Inferior parietal cortex (tissue), 1 donor: ENCODE measurements around the gene ADK.

Source experiments
- DNase-seq: peaks from one replicate; pipeline ENCODE4 v3.0.0-alpha.2; 2016; ENCODE audit errors: extremely low spot score

Gene ADK

DNA sequence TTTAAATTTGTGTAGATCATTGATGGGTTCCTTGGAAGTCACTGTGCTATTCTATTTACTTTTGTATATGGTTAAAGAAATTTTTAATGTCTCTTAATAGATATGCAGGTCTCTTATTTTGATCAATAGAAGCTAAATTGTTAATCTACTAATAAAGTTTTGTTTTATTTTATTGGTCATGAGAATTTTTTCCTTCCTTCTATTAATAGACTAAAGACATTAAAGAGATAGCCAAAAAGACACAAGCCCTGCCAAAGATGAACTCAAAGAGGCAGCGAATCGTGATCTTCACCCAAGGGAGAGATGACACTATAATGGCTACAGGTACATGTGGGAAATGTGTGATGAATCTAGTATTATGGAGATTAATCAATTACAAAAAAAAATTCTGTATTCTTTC lies 449.1 kb downstream of the ADK start:
- DNase-seq = no peak

DNA sequence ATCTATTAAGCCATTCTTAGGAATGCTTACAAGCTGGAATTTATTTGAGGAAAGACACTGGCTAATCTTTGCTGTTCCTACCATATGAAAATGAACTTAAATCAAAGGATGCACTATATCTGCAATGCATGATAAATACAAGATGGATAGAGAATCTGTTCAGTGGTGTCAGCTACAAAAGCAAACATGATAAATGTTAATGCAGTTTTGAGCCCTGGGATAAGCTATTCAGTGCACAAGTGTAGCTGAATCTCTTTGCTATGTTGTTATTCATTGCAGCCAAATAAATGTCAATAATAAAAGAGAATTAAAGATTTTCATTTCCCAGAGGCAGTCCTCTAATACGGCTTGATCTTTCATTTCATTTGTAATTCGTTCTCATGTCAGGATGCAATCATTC lies 451.6 kb downstream of the ADK start:
- no peak for DNase-seq

DNA sequence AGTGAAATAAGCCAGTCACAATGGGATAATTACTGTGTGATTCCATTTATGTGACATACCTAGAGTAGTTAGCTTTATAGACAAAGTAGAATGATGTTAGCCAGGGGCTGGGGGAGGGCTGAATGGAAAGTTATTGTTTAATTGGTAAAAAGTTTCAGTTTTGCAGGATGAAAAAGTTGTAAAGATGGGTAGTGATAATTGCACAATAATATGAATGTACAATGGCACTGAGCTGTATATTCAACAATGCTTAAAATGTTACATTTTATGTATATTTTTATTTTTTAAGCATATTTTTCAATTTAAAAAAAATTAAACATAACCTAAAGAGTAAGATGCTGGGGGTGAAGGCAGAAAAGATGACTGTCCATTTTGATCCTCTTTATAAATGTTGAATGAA lies 459.3 kb downstream of the ADK start:
- DNase-seq = no peak

DNA sequence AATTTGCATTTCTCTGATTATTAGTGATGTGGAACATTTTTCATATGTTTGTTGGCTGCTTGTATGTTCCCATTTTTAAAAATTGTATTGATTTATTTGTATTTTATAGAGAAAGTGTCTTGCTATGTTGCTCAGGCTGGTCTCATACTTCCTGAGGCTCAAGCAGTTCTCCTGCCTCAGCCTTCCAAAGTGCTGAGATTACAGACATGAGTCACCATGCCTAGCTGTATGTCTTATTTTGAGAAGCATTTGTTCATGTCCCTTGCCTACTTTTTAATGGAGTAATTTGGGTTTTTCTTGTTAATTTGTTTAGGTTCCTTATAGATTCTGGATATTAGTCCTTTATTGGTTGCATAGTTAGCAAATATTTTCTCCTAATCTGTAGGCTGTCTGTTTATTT lies 461.2 kb downstream of the ADK start:
- DNase-seq = no peak

DNA sequence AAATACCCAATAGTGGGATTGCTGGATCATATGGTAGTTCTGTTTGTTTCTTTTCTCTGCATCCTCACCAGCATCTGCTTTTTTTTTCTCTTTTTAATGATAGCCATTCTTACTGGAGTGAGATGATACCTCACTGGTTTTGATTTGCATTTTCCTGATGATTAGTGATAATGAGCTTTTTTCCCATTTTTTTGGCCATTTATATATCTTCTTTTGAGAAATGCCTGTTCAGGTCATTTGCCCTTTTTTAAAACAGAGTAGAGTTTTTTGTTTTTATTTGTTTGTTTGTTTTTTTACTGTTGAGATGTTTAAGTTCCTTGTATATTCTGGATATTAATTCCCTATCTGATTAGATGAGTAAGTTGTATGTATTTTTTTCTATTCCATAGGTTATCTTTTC lies 469.6 kb downstream of the ADK start:
- DNase-seq = no peak

DNA sequence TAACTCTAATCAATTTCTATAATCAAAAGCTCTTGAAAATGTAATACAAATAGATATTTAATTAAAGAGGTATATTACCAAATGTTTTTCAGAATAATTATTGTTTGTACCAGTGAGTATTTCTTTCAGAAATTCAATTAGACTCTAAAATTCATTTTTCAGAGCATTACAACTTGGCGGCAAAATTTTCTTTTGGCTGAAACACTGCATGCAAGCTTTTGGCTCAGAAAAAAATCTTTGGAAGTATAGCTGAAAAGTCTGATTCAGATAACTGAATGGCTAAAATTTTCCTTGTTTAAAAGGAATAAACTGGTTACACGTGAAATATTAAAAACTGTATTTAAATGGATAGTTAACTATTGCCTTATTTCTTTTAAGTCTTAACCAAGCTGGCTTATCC lies 472.8 kb downstream of the ADK start:
- no peak for DNase-seq

DNA sequence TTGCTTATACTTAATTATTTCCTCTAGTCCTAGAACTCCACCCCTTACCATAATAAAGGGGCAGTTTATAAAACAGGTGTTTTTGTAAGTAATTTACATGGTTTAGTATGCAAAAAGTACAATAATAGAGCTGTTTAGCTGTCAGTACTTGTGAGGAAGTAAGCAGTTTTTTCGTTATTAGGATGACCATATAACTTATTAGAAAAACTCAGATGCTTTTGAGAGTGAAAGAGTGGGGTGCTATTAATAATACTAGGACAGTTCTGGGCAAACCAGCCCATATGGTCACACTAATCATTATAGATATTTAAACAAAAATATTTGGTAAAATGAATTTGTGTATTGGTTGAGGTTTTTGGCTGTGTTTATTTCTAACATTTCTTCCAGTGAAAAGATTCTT lies 473.5 kb downstream of the ADK start:
- DNase-seq = no peak

DNA sequence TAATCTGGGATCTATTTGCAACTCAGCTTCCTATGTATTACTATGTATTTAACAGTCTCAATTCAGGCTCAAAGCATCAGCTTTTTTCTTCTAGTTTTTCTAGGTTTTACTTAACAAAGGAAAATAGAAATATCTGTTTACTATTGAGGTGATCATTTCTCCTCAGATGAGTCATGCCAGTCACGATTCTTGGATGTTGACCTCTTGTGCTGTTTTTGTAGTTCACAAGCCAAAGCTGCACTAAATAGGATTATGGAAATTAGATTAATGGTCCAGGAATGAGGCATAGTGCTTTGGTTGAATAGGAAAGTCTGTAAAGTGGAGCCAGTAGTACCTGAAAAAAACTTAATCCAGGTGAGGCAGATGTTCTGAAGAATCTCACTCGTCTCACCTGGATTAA lies 477.1 kb downstream of the ADK start:
- no peak for DNase-seq

DNA sequence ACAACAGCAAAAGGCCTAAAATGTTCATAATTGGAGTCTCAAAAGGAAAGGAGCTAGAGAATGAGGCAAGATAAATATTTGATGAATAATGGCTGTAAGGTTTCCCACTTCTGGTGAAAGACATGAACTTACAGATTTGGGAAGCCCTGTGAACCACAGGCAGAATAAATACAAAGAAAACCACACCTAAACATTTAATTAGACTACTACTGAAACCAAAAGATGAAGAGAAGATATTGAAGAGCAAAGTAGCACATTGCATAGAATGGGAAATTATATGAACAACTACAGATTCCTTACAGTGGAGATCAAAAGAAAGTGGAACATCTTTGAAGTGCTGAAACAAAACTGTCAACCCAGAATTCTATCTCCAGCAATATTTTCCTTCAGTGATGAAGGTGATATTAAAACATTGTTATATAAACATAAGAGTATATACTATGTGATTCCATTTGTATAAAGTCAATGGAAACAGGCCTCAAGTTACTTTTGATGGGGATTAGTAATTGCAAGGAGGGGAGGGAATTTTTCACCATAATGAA lies 484.0 kb downstream of the ADK start:
- DNase-seq = no peak

DNA sequence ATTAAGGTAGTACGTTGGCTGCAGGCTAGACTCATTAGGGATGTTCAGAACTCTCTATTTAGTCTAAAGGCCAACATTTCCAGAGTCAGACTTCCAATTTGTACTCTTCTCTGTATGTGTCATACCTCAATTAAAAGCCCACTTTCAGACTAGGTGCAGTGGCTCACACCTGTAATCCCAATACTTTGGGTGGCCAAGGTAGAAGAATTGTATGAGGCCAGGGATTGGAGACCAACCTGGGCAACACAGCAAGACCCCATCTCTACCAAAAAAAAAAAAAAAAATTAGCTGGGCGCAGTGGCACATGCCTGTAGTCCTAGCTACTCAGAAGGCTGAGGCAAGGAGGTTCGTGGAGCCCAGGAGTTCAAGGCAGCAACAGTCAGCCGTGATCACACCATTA lies 484.6 kb downstream of the ADK start:
- no peak for DNase-seq

DNA sequence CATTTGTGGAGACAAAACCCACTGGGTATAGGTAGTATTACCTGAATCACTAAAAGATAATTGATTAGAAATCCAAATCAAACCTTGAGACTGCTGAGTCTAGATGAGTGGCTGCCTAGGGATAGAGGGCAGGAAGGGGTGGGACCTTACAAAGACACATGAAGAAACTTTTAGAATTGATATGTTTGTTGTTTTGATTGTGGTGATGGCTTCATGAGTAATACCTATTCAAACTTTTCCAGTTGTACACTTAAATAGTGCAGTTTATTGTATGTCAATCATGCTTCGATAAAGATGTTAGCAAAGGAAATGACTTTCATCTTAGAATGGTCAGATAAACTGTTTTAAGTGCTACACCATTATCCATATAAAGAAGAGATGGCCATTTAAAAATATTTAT lies 486.7 kb downstream of the ADK start:
- DNase-seq = no peak

DNA sequence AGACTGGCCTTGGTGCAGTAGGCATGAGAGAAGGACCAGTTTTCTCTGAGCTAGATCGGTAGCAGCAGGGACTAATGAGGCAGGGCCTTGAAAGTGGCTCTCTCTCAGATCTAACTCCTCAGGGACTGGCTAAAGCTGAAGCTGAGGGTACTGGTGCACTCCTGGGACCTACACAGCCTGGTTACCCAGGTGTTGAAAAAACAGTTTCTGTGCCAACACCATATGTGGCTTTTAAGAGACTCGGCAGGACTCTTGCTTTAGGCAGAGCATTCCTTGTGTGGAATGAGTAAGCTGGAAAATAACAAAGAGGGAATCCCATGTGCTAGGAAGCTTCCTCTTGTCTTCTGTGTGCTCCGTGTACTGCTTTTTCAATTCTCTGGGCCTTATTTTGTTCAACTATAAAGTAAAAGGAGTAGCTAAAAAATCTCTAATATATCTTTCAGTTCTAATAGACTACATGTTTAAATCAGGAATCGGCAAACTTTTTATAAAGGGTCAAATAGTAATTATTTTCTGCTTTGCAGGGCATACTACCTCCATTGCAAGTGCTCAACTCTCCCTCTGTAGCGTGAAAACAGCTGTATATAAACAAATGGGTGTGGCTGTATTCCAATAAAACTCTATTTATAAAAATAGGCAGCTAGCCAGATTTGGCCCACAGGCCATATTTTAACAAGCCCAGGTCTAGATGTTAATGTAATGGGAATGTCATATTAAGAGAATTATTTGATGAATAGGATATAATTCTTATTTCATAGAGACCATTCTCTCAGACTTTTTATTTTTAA lies 489.3 kb downstream of the ADK start:
- no peak for DNase-seq

DNA sequence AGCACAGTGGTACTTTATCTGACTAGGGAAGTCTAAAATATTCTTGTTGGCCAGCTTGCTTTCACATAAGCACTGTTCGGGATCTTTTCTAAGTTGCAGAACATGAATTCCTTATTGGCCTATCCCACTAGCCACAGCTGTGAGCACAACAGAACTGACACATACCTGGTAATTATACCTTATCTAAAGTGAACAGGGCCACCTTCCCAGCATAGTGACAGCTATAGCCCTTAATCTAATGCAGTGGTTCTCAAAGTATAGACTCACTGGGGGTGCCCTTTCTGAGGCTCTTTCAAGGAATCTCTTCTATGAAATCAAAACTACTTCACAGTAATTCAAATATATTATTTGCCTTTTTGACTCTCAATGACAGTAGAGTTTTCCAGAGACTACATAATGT lies 490.6 kb downstream of the ADK start:
- DNase-seq = no peak

DNA sequence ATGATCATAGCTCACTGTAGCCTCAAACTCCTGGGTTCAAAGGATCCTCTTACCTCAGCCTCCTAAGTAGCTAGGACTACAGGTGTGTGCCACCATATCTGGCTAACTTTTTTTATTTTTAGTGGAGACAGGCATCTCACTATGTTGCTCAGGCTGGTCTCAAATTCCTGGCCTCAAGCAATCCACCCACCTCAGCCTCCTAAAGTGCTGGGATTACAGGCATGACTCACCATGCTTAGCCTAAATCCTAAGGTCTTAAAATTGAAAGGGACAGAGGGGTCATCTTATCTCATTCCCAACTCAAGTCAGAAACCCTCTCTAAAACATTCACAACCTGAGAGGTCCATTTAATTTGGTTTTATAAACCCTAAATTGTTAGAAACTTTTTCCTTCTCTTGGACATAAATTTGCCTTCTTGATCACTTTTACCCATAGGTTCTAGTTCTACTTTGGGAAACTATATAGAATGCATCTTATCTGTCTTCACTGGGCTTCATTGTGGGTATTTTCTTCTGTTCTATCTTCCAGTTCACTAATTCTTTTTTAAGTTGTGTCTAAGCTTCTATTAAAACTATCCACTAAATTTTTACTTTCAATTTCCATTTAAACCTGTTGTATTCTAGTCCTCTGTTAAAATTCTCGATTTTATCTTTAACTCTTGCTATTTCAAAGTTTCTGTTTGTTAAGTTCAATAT lies 492.0 kb downstream of the ADK start:
- no peak for DNase-seq

DNA sequence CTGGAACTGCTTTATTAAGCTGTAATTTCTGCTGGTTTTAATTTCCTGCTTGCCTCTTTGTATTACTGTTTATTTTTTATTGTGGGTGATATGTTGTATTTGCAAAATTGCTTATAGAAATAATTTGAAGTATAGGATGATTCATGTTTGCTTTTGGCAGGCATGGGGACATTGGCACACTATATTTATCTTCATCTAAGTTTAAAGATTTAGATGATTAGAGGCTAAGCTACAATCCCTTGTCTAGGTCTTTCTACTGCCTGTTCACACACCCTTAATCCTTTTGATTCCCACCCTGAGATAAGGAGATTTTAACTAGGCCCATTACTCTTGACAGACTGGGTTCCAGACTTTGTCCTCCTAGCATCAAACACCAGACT lies 492.6 kb downstream of the ADK start:
- no peak for DNase-seq

DNA sequence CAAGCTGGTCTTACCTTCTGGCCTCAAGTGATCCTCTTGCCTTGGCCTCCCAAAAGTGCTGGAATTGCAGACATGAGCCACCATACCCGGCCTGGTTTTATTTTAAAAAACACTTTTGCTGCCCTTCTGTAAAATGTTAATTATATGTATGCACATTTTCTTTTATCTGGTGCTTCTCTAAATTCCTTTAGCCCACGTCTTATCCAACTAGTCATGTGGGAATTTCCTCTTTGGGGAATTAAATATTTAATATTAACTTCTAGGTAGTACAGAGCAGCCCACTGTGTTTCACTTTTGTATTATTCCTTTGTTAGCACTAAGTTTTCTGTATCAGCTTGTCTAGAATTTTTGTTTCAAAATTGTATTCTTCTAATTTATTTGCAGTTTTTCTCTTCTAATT lies 493.7 kb downstream of the ADK start:
- no peak for DNase-seq

DNA sequence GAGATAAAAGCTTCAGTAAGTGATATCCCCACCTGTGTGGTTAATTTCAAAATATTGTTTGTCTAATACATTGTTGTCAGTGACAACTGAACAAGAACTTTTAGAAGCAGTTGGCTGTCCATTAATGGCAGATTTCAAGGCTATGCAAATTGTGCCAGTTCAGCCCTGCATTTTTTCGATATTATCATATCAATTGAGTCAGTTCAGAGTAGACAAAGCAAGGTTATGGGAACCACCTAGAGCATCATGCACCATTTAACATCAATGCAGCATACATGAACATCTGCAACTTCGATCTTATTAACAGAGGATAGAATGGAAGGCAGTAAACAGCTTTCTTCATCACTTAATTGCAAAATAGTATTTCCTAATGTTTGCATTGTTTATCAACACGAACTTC lies 494.7 kb downstream of the ADK start:
- DNase-seq = no peak

DNA sequence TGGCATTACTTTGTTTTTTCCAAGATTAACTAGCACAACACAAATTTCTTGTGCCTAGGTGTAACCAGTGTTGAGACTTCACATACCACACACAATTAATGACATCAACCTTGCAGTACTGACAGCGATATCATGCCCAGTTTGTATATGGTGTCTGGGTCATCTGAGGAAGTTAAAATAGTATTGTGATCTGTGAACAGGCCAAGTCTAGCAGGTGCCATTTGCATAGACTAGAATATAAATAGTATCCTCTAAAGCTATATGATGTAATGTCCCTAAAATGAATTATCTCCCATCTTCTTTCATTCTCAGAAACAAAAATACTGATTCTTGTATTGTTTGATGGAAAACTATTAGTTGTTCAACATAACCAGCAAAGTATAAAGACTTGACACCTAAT lies 499.6 kb downstream of the ADK start:
- no peak for DNase-seq

DNA sequence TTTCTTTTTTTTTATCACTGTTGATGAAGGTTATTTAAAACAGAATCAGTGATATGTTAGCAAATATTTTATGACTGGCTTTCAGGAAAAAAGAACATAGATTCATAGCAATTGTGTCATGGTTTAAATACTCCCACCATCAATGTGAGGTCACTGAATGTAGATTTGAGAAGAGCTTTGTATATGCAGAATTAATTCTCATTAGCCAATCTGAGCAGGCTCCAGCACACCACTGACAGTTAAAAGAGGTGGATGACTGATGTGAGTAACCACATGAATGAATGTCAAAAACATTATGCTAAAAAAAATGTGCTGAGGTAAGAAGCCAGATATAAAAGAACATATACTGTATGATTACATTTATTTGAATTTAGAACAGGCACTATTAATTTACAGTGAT lies 500.5 kb downstream of the ADK start:
- DNase-seq = no peak

DNA sequence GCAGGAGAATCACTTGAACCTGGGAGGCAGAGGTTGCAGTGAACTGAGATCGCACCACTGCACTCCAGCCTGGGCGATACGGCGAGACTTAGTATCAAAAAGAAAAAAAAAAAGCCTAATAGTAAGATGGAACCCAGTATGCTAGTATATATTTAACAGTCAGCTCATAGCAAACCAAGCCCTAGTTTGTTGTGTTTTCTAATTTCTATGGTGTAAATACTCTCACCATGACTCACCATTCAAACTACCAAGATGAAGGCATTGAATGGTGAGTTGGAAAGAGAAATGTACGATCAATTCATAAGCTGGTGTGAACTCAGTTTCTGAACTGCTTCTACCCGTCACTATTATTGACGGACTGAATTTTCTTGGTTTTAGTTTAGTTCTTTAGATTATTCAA lies 501.6 kb downstream of the ADK start:
- DNase-seq = no peak

DNA sequence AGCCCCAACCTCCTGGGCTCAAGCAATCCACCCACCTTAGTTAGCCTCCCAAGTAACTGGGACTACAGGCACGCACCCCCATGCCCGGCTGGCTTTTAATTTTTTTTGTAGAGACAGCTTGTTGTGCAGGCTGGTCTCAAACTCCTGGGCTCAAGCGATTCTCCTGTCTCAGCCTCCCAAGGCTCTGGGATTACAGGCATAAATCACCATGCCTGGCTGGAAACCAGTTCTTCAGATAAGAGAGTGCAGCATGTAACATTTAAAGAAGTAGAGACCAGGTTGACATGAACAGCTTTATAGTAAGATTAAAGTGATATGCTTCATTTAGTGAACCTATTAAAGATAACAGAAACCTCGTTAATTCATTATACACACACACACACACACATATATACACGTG lies 507.5 kb downstream of the ADK start:
- DNase-seq = no peak

DNA sequence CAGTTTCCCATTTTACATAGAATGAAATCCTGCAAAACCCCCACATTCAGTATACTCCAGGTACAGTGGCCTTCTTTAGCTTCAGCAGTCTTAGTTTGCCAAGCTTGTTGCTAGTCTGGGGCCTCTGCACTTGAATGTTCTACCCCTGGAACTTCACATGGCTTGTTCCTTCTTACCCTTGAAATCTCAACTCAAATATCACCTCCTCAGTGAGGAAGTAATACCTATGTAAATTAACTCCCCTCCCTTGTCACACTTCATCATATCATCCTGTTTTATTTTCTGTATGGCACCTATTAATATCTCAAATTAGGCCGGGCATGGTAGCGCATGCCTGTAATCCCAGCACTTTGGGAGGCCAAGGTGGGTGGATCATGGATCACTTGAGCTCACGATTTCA lies 511.6 kb downstream of the ADK start:
- no peak for DNase-seq

DNA sequence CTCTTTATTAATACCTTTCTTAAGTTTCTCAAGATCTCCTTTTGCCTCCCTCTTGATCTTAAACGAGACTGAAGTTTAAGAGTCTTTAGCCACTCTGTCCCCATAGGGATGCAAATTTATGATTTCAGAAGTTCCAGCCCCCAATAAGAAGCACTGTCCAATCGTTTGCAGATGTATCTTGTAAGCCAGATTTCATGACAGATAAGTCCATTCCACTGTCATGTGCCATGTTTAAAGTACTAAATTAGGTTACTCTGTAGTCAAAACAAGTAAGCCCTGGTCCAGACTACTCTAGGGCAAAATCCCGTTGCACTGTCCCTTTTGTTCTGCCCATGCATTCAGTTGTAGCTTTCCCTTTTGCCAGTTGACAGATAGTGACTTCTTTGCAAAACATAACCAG lies 518.2 kb downstream of the ADK start:
- no peak for DNase-seq

DNA sequence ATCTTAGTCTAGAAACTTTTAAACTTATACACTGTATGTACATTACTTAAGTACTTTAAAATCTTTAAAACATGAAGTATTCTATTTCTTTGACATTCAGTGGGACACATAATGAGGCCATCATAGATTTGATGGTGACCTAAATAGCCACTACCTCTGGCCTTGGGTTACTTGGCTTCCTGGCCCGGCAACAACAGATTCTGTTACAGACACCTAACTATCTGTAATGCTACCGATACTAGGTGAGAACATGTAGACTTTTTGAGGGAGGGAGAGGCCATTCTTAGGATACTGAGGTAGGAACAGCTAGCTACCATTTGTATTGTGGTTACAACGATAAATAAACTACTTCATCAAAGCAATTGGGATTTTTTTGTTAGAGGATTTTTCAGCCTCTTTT lies 520.7 kb downstream of the ADK start:
- no peak for DNase-seq
